K562 (cell line): ENCODE results near the gene IL10RB. TPM values are rescaled to one million over a fixed set of nuclear protein-coding genes. Genes with fewer than 3 reads are reported as not detected.

Source experiments
- DDX20 ChIP-seq: fragments of 450-650 bp; IDR thresholded peaks from 2 replicates; pipeline ENCODE4 v1.6.1; 2016; ENCODE audit warnings: missing genetic modification characterization, low read depth, mild to moderate bottlenecking, missing compliant biosample characterization, moderate library complexity
- FOXA1 ChIP-seq: fragments of 450-650 bp; IDR thresholded peaks from 2 replicates; pipeline ENCODE4 v1.6.1; 2016; ENCODE audit warnings: mild to moderate bottlenecking, borderline replicate concordance
- GTF2E2 ChIP-seq: fragments of 200-800 bp; sonication (Bioruptor generic); IDR thresholded peaks from 2 replicates; pipeline ENCODE4 v1.6.1; 2016; ENCODE audit warnings: missing genetic modification characterization, missing compliant biosample characterization
- KAT2B ChIP-seq: IDR thresholded peaks from one replicate; pipeline ENCODE4 v1.6.1; 2012; ENCODE audit warnings: low read depth, mild to moderate bottlenecking, control low read depth, inconsistent platforms, low read length, moderate library complexity
- PTTG1 ChIP-seq: fragments of 450-650 bp; IDR thresholded peaks from 2 replicates; pipeline ENCODE4 v1.6.1; 2016; ENCODE audit warnings: low read depth, mild to moderate bottlenecking, missing genetic modification characterization, missing compliant biosample characterization
- PYGO2 ChIP-seq: fragments of 450-650 bp; IDR thresholded peaks from 2 replicates; pipeline ENCODE4 v1.6.1; 2016; ENCODE audit warnings: mild to moderate bottlenecking, missing genetic modification characterization, moderate library complexity, missing compliant biosample characterization
- SUPT5H ChIP-seq: fragments of 450-650 bp; IDR thresholded peaks from 2 replicates; pipeline ENCODE4 v1.6.1; 2016
- TAF1 ChIP-seq: IDR thresholded peaks from 2 replicates; pipeline ENCODE4 v1.6.1; 2011; ENCODE audit warnings: mild to moderate bottlenecking, low read length, moderate library complexity; ENCODE audit not compliant: insufficient read depth, control insufficient read depth, severe bottlenecking; ENCODE audit errors: extremely low read depth
- TEAD1 ChIP-seq, 2 experiments: fragments of 450-650 bp in 1 of 2; sonication (generic) in 1 of 2; formaldehyde crosslinking; IDR thresholded peaks; 2 replicates each; pipeline versions ENCODE4 v1.4.0 to v1.8.0; 2020 to 2022; ENCODE audit warnings: mild to moderate bottlenecking in 2 of 2, missing genetic modification reagents in 1 of 2
- TGIF2 ChIP-seq: sonication (generic); formaldehyde crosslinking; IDR thresholded peaks from 2 replicates; pipeline ENCODE4 v1.8.1; 2022; ENCODE audit warnings: mild to moderate bottlenecking, missing genetic modification reagents, moderate library complexity
- YBX1 ChIP-seq: fragments of 450-650 bp; IDR thresholded peaks from 2 replicates; pipeline ENCODE4 v1.7.1; 2016; ENCODE audit warnings: mild to moderate bottlenecking
- ZBTB17 ChIP-seq: fragments of 450-650 bp; formaldehyde crosslinking; IDR thresholded peaks from 2 replicates; pipeline ENCODE4 v1.4.0; 2020; ENCODE audit warnings: mild to moderate bottlenecking
- ZNF444 ChIP-seq: fragments of 250-450 bp; sonication (Bioruptor Pico); IDR thresholded peaks from 2 replicates; pipeline ENCODE4 v1.4.0; 2020; ENCODE audit warnings: mild to moderate bottlenecking, moderate library complexity
- polyA plus RNA-seq, 8 experiments: library from polyadenylated mRNA; depleted of rRNA in 4 of 8; stranded (reverse) in 5 of 8; unstranded in 3 of 8; fragments of >200 nt; fragmentation: Nextera tagmentation in 2 of 8; fragmentation: Illumina TruSeq in 1 of 8; extraction: Ambion mirVana in 2 of 8; extraction: Trizol in 1 of 8; gene quantifications; 2 replicates each; pipeline versions ENCODE4 v1.2.1 to v1.2.3, GENCODE V29; 2011 to 2014; ENCODE audit warnings: inconsistent platforms in 1 of 8, missing spikeins in 1 of 8
- total RNA-seq, 7 experiments: library from RNA; depleted of rRNA in 6 of 7; stranded (reverse); fragments of >200 nt in 6 of 7; fragmentation: Illumina TruSeq in 2 of 7; extraction: Trizol in 2 of 7; gene quantifications; 2 replicates each; pipeline versions ENCODE4 v1.2.1 to v1.2.3, GENCODE V29; 2011 to 2021; ENCODE audit warnings: low replicate concordance in 1 of 7
- TF ChIP-seq, protein P1 (sequence below), 2 experiments: fragments of 150-350 bp in 1 of 2; IDR thresholded peaks; 2 replicates each; pipeline ENCODE4 v1.6.1; 2012 to 2016; ENCODE audit warnings: low read depth in 2 of 2, low read length in 2 of 2, mild to moderate bottlenecking in 1 of 2, moderate library complexity in 1 of 2
- TF ChIP-seq, protein P2 (sequence below), 2 experiments: fragments of 200-800 bp in 1 of 2; sonication (Bioruptor generic) in 1 of 2; sonication (generic) in 1 of 2; formaldehyde crosslinking in 1 of 2; IDR thresholded peaks in 1 of 2; conservative IDR thresholded peaks in 1 of 2; 2 replicates each; pipeline versions ENCODE4 v1.5.0 to v1.6.1; 2016 to 2020; ENCODE audit warnings: missing compliant biosample characterization in 1 of 2, missing genetic modification characterization in 1 of 2, missing genetic modification reagents in 1 of 2
- TF ChIP-seq, protein P3 (sequence below), 3 experiments: fragments of 200-800 bp in 1 of 3; sonication (Bioruptor generic) in 1 of 3; sonication (generic) in 1 of 3; formaldehyde crosslinking in 1 of 3; IDR thresholded peaks; 2 replicates each; pipeline versions ENCODE4 v1.6.1 to v1.8.0; 2016 to 2022; ENCODE audit warnings: mild to moderate bottlenecking in 2 of 3, missing compliant biosample characterization in 2 of 3, missing genetic modification characterization in 2 of 3, missing genetic modification reagents in 1 of 3
- TF ChIP-seq, protein P4 (sequence below): sonication (generic); IDR thresholded peaks from 2 replicates; pipeline ENCODE4 v1.6.1; 2016

IL10RB gene
- total and polyA plus RNA-seq, 9 of the 15 experiments (the other 6 are each of a cell fraction or from before 2014, with no cell fraction given), result 10.9 to 33.8 (median 23.0) TPM

DNA sequence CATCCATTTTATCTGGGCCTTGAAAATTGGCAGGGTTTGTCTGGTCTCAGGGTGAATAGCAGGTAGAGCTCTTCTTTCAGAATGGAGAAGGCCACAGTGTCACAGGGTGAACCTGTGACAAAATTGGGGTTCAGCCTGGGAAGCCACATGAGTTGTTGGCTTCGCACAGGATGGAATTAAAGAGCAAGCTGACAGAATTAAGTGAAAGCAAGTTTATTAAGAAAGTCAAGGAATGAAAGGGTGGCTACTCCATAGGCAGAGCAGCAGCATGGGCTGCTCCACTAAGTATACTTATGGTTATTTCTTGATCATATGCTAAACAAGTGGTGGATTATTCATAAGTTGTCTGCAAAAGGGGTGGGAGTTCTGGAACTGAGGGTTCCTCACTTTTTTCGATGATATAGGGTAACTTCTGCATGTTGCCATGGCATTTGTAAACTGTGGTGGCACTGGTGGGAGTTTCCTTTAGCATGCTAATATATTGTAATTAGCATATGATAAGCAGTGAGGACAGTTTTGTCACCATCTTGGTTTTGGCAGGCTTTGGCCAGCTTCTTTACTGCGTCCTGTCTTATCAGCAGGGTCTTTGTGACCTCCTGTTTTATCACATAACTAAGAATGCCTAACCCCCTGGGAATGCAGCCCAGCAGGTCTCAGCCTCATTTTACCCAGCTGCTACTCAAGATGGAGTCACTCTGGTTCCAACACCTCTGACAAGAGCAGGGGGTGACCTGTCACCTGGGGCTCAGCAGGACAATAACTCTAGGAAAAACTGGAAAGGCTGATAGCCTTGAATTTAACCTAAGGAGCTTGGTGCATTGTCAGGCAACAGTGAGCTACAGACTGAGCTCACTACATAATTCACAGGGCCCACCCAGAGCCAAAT lies 31.3 kb upstream of the IL10RB start (continued):
- TF ChIP-seq TAF1 (no peak), PYGO2 (tag) (0 out of 2 replicates have a peak, but pooled peaks have one; percentile 34), DDX20 (tag) (peak; percentile 62; the same call in 1 of the 2 replicates), YBX1 (no peak), ZNF444 (peak; percentile 45; the same call in 1 of the 2 replicates), FOXA1 (no peak), PTTG1 (peak; percentile 78), TGIF2 (CRISPR knock-in tag) (no peak), GTF2E2 (tag) (0 out of 2 replicates have a peak, but pooled peaks have one; percentile 26), TEAD1 (CRISPR knock-in tag; IDR thresholded peaks at IDR 0.05) (peak in 1 of 2 experiments; percentile 74; a peak in 1 of 4 replicates), KAT2B (no peak), SUPT5H (no peak), ZBTB17 (CRISPR knock-in tag) (peak; percentile 26; the same call in 1 of the 2 replicates)
- TF ChIP-seq, protein P1, sequence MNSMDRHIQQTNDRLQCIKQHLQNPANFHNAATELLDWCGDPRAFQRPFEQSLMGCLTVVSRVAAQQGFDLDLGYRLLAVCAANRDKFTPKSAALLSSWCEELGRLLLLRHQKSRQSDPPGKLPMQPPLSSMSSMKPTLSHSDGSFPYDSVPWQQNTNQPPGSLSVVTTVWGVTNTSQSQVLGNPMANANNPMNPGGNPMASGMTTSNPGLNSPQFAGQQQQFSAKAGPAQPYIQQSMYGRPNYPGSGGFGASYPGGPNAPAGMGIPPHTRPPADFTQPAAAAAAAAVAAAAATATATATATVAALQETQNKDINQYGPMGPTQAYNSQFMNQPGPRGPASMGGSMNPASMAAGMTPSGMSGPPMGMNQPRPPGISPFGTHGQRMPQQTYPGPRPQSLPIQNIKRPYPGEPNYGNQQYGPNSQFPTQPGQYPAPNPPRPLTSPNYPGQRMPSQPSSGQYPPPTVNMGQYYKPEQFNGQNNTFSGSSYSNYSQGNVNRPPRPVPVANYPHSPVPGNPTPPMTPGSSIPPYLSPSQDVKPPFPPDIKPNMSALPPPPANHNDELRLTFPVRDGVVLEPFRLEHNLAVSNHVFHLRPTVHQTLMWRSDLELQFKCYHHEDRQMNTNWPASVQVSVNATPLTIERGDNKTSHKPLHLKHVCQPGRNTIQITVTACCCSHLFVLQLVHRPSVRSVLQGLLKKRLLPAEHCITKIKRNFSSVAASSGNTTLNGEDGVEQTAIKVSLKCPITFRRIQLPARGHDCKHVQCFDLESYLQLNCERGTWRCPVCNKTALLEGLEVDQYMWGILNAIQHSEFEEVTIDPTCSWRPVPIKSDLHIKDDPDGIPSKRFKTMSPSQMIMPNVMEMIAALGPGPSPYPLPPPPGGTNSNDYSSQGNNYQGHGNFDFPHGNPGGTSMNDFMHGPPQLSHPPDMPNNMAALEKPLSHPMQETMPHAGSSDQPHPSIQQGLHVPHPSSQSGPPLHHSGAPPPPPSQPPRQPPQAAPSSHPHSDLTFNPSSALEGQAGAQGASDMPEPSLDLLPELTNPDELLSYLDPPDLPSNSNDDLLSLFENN (IDR thresholded peaks at IDR 0.05; ENCODE audit: low read depth in 2 of 2, low read length in 2 of 2), result peak in 1 of 2 experiments; percentile 26; a peak in 1 of 4 replicates
- TF ChIP-seq, protein P2, sequence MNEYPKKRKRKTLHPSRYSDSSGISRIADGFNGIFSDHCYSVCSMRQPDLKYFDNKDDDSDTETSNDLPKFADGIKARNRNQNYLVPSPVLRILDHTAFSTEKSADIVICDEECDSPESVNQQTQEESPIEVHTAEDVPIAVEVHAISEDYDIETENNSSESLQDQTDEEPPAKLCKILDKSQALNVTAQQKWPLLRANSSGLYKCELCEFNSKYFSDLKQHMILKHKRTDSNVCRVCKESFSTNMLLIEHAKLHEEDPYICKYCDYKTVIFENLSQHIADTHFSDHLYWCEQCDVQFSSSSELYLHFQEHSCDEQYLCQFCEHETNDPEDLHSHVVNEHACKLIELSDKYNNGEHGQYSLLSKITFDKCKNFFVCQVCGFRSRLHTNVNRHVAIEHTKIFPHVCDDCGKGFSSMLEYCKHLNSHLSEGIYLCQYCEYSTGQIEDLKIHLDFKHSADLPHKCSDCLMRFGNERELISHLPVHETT (CRISPR knock-in tag; conservative IDR thresholded peaks at IDR 0.05 in 1 of 2, IDR thresholded peaks at IDR 0.05 in 1 of 2), result peak in 1 of 2 experiments; percentile 74; a peak in 2 of 4 replicates
- TF ChIP-seq, protein P3, sequence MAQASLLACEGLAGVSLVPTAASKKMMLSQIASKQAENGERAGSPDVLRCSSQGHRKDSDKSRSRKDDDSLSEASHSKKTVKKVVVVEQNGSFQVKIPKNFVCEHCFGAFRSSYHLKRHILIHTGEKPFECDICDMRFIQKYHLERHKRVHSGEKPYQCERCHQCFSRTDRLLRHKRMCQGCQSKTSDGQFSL (CRISPR knock-in tag; IDR thresholded peaks at IDR 0.05), result no peak
- TF ChIP-seq, protein P3 (tag; IDR thresholded peaks at IDR 0.05), result 0 out of 4 replicates have a peak, but pooled peaks of 1 of the 2 experiments have one; percentile 79
- TF ChIP-seq, protein P4, sequence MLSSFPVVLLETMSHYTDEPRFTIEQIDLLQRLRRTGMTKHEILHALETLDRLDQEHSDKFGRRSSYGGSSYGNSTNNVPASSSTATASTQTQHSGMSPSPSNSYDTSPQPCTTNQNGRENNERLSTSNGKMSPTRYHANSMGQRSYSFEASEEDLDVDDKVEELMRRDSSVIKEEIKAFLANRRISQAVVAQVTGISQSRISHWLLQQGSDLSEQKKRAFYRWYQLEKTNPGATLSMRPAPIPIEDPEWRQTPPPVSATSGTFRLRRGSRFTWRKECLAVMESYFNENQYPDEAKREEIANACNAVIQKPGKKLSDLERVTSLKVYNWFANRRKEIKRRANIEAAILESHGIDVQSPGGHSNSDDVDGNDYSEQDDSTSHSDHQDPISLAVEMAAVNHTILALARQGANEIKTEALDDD, result no peak
